LHCN-M2 (cell line): ENCODE results near the gene CAB39L. TPM values are rescaled to one million over a fixed set of nuclear protein-coding genes. Genes with fewer than 3 reads are reported as not detected.
A peak's percentile ranks its signal among the peaks of the same experiment; 100 is the strongest.
"Not testable (repeated sequence)": the region's sequence is repeated elsewhere in the genome, so short reads cannot be mapped to it uniquely, and the experiment has no call there.

Experiments used
- DNase-seq: peaks from one replicate; pipeline ENCODE4 v3.0.0-alpha.2; 2012; ENCODE audit warnings: low read depth
- total RNA-seq: library from RNA; depleted of rRNA; stranded (reverse); fragments of >200 nt; gene quantifications from 2 replicates; pipeline ENCODE4 v1.2.3, GENCODE V29; 2014

The CAB39L gene
- total RNA-seq, 1 experiment from 2014 or later: 8.4 TPM

- no peak for DNase-seq
Observed at GRCh38 chr13:49348751-49349150, 95.1 kb downstream of the CAB39L start.

GRCh38 chr13:49347650-49348385 lies 96.0 kb downstream of the CAB39L start:
- DNase-seq: no peak

- DNase-seq: peak; percentile 7
Observed at GRCh38 chr13:49346460-49346859, 97.4 kb downstream of the CAB39L start.

- no peak for DNase-seq
Observed at GRCh38 chr13:49343731-49344130, 100.1 kb downstream of the CAB39L start.

- no peak for DNase-seq
Observed at GRCh38 chr13:49343255-49343654, 100.6 kb downstream of the CAB39L start.

- no peak for DNase-seq
Observed at GRCh38 chr13:49342454-49342853, 101.4 kb downstream of the CAB39L start.

- DNase-seq: no peak
Observed at GRCh38 chr13:49341941-49342340, 101.9 kb downstream of the CAB39L start.

GRCh38 chr13:49341517-49341916 lies 102.3 kb downstream of the CAB39L start:
- DNase-seq: no peak

- DNase-seq: no peak
Observed at GRCh38 chr13:49340161-49340560, 103.7 kb downstream of the CAB39L start.

- no peak for DNase-seq
Observed at GRCh38 chr13:49336655-49337054, 107.2 kb downstream of the CAB39L start.

- DNase-seq: no peak
Observed at GRCh38 chr13:49330546-49330864, 113.4 kb downstream of the CAB39L start.

GRCh38 chr13:49329831-49330545 lies 113.9 kb downstream of the CAB39L start:
- no peak for DNase-seq

GRCh38 chr13:49327145-49327544 lies 116.7 kb downstream of the CAB39L start:
- DNase-seq: not testable (repeated sequence)

GRCh38 chr13:49326222-49326917 lies 117.5 kb downstream of the CAB39L start:
- no peak for DNase-seq

GRCh38 chr13:49323344-49323743 lies 120.5 kb downstream of the CAB39L start:
- no peak for DNase-seq

- no peak for DNase-seq
Observed at GRCh38 chr13:49322702-49323101, 121.2 kb downstream of the CAB39L start.

- no peak for DNase-seq
Observed at GRCh38 chr13:49320975-49321374, 122.9 kb downstream of the CAB39L start.

GRCh38 chr13:49319951-49320350 lies 123.9 kb downstream of the CAB39L start:
- DNase-seq: no peak

- DNase-seq: peak; percentile 31
Observed at GRCh38 chr13:49319551-49319950, 124.3 kb downstream of the CAB39L start.

- no peak for DNase-seq
Observed at GRCh38 chr13:49315756-49316482, 127.9 kb downstream of the CAB39L start.

GRCh38 chr13:49315036-49315565 lies 128.8 kb downstream of the CAB39L start:
- peak; percentile 55 for DNase-seq
